Stimulated activated CD4-positive, alpha-beta T cell treated with anti-CD3 and anti-CD28 coated beads, Interleukin-4, amount 100 ng/mL, for 1 hour (primary cell): ENCODE data around the gene ECSIT.
"Not testable (repeated sequence)": the region's sequence is repeated elsewhere in the genome, so short reads cannot be mapped to it uniquely, and the experiment has no call there.

Experiments used
- DNase-seq: peaks from one replicate; pipeline ENCODE4 v3.0.0-alpha.2; 2020

ECSIT gene

GRCh38 chr19:11473725-11474124 lies 55.2 kb downstream of the ECSIT start:
- DNase-seq: no peak

DNA sequence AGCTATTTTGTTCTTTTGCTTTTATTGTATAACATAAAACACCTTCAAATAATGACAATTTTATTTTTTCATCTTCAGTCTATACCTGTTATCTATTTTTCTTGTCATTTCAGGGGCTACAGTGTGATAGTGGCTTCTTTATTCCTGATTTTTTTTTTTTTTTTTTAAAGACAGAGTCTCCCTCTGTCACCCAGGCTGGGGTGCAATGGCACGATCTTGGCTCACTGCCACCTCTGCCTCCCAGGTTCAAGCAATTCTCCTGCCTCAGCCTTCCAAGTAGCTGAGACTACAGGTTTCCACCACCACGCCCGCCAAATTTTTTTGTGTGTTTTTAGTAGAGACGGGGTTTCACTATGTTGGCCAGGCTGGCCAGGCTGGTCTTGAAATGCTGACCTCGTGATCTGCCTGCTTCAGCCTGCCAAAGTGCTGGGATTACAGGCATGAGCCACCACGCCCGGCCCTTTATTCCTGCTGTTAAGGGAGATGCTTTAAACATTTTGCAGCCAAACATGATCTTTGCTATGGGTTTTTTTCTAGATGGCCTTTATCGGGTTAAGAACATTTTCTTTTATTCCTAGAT lies 60.6 kb downstream of the ECSIT start:
- DNase-seq: not testable (repeated sequence)

- DNase-seq: no peak
These were observed 63.3 kb downstream of the ECSIT start for GRCh38 chr19:11465600-11465999.

DNA sequence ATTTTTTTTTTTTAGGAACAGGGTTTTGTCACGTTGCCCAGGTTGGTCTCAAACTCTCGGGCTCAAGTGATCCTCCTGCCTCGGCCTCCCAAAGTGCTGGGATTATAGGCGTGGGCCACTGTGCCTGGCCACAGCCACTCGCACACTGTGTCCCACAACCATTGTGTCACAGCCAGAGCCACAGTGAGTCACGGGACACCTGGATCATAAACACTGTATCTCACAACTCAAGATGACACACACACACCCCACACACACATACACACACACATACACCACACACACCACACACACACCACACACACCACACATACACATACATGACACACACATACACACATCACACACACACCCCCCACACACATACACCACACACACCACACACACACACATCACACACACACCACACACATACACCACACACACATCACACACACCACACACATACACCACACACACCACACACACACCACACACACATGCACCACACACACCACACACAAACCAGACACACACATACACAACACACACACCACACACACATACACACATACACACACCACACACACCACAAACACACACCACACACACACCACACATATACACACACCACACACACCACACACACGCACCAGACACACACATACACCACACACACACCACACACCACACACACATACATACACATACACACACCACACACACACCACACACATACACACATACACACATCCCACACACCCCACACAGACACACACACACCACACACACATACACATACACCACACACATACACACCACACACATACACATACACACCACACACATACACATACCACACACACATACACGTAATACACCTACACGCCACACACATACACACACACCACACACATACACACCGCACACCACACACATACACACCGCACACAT lies 64.3 kb downstream of the ECSIT start:
- no peak for DNase-seq

GRCh38 chr19:11463391-11463790 lies 65.5 kb downstream of the ECSIT start:
- DNase-seq: no peak

- DNase-seq: no peak
These were observed 67.5 kb downstream of the ECSIT start for GRCh38 chr19:11461453-11461852.

DNA sequence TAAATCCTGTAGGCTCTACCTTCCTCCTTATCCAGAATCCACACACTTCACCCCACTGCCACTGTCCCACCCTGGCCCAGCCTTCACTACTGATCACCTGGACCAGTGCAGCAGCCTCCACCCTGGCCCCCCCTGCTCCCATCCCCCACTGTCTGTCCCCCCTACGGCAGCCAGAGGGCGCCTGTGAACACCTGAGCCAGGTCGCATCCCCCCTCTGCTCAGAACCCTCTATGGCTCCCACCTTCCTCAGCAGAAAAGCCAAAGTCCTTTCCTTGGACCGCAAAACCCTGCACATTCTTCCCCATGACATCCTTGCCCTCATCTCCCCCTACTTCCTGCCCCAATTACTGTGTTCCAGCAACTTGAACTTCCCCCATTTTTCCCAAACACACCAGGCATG lies 68.7 kb downstream of the ECSIT start:
- no peak for DNase-seq

DNA sequence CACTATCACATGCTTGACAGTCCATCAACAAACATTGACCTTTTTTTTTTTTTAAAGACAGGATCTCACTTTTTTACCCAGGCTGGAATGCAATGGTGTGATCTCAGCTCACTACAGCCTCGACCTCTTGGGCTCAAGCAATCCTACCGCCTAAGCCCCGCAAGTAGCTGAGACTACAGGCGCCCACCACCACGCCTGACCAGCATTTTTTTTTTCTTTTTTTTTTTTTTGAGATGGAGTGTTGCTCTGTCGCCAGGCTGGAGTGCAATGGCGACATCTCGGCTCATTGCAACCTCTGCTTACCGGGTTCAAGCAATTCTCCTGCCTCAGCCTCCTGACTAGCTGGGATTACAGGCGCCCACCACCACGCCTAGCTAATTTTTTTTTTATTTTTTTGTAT lies 70.0 kb downstream of the ECSIT start:
- not testable (repeated sequence) for DNase-seq

DNA sequence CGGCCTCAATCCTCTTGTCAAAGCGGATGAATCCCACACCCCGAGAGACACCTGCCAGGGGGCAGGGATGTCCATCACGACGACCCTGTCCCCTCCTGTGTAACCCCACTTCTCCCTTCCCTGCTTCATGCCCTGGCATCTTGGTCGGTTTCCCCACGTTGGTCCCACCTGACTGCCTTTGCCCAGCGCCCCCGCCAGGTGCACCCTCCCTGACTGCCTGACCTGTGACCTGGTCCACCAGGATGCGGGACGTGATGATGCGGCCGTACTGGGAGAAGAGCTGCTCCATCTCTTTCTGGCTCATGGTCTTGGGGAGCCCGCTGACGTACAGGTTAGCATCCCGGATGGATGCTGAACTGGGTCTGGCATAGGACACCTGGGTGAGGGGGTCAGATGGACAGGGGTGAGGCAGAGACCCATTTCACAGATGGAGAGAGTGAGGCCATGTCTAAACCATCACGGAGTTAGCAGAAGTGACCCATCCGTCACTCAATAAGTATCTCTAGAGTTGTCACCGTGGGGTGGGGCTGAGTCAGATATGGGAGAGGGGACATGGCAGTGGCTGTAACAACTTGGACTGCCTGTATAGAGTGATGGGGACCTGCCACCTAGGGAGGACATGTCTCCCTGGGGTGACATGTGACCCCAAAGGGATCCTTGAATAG lies 70.6 kb downstream of the ECSIT start:
- DNase-seq: no peak

DNA sequence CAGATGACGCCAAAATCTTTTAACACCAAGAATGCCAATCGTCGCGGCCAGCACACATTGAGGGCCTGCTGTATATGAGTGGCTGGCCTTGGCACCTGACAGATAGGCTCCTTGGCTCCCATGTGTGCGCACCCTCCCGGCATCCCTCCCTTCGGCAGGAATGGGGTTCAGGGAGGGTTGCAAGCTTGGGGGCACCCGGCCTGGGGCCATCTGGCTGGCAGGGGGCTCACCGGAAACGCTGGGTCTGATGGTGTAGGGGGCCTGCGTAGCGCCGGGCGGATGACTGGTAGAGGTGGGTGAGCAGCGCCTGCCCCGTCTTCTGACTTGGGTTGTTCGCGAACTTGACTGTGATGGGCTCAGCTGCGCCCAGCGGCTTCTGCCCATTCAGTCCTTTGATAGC lies 71.1 kb downstream of the ECSIT start:
- DNase-seq: no peak

DNA sequence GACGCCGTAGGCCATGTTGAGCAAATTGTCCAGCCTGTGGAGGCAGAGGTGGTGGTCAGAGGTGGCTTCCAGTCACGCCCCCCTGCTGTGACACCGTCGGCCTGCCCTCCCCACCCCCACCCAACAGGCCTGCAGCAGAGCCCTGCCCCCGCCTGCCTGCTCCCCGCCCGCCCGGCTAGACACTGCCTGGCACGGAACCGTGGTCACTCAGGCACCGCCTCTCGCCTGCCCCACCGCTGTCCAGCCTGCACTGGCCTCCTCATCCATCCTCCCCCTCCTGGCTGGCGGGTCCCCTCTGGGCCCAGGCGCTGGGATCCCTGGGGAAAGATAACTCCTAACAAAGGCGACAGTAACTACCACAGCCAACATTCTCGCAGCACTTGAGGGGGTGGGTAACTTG lies 71.8 kb downstream of the ECSIT start:
- DNase-seq: no peak

DNA sequence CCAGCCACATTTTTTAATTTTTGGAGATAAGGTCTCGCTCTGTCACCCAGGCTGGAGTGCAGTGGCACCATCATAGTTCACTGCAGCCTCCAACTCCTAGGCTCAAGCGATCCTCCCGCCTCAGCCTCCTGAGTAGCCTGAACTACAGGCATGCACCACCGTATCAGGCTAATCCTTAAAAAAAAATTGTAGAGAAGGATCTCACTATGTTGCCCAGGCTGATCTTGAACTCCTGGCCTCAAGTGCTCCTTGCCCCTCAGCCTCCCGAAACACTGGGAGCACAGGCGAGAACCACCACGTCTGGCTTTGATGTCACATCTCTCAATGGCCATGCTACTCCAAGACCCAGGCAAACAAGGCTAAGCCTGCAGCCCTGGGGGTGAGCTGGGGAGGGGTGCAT lies 72.3 kb downstream of the ECSIT start:
- DNase-seq: no peak
